ENCODE measurements around the gene PRSS27. TPM values are rescaled to one million over a fixed set of nuclear protein-coding genes. Genes with fewer than 3 reads are reported as not detected.

PRSS27 gene
- total RNA-seq, 1 donor from 2014 or later = 1.8 TPM

- no peak for TF ChIP-seq CTCF (IDR thresholded peaks at IDR 0.05)
- POLR2A ChIA-PET = interaction anchor here (1.1 kb wide), 1 partner anchor 63 kb away, joined by 3 read pairs; the partner anchor contains the start of gene KCTD5
- no peaks in the 10 kb centered on the region for H3K36me3 Mint-ChIP-seq (ENCODE audit: low read depth)
- DNase-seq (no peak), ATAC-seq (ENCODE audit: low read depth) (no peak)
- no peaks in the 10 kb centered on the region for H3K9me3 Mint-ChIP-seq
- no peaks in the 10 kb centered on the region for H3K4me1 Mint-ChIP-seq
- CTCF ChIA-PET = no interaction called here
- H3K27ac Mint-ChIP-seq = no peak overlapping the region
- intact Hi-C loops (cut with micrococcal nuclease) = no loop called here
- no peaks in the 10 kb centered on the region for H3K27me3 Mint-ChIP-seq
- H3K4me3 Mint-ChIP-seq = no peak overlapping the region
Observed at GRCh38 chr16:2745116-2745890, 25.3 kb upstream of the PRSS27 start.

- Mint-ChIP-seq H3K9me3 (no peaks in the 10 kb centered on the region), H3K27me3 (no peaks in the 10 kb centered on the region), H3K4me1 (no peaks in the 10 kb centered on the region), H3K27ac (no peak overlapping the region), H3K36me3 (ENCODE audit: low read depth) (no peaks in the 10 kb centered on the region), H3K4me3 (no peak overlapping the region)
- intact Hi-C loops (cut with micrococcal nuclease) = no loop called here
- TF ChIP-seq CTCF (IDR thresholded peaks at IDR 0.05) = no peak
- ChIA-PET POLR2A (no interaction called here), CTCF (no interaction called here)
- ATAC-seq (ENCODE audit: low read depth) (no peak), DNase-seq (no peak)
Observed at GRCh38 chr16:2744711-2745110, 24.7 kb upstream of the PRSS27 start.

- CTCF ChIA-PET = no interaction called here
- ATAC-seq (ENCODE audit: low read depth) (no peak), DNase-seq (no peak)
- Mint-ChIP-seq H3K9me3 (no peaks in the 10 kb centered on the region), H3K4me3 (no peak overlapping the region), H3K27me3 (no peaks in the 10 kb centered on the region), H3K27ac (no peak overlapping the region), H3K4me1 (no peaks in the 10 kb centered on the region), H3K36me3 (ENCODE audit: low read depth) (no peaks in the 10 kb centered on the region)
- TF ChIP-seq CTCF (IDR thresholded peaks at IDR 0.05) = no peak
- intact Hi-C loops (cut with micrococcal nuclease) = no loop called here
- POLR2A ChIA-PET = no interaction called here
Observed at GRCh38 chr16:2743007-2743810, 23.2 kb upstream of the PRSS27 start.

DNA sequence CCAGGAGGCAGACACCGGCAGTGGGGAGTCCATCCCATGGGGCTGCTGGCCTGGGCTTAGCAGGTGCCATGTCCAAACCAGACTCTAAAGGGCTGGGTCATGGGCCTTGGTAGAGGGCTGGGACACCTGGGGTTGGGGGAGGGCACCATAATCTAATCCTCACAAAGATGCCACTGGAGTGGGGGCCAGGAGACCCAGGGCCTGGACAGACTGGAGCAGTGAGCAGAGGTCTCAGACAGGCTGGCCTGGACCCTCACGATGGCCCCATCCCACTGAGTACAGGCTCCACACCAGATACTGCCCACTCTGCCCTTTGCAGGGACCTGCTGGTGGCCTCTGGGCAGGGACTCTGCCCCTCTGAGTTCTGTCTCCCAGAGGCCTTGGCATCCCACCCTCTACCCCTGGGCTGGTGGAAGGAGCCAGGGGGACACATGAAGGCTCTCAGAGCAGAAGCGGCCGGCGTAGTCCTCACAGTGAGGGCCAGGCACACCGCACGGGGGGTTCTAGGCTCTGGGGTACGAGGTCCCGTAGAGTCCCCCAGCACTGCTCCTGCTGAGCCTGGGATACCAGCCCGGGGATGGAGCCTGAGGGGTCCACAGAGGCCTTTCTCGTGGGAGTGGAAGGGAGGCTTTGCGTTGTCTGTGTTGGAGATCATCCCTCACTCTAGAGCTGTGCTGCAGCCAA lies 22.4 kb upstream of the PRSS27 start:
- Mint-ChIP-seq H3K9me3 (no peaks in the 10 kb centered on the region), H3K27ac (no peak overlapping the region), H3K36me3 (ENCODE audit: low read depth) (no peaks in the 10 kb centered on the region), H3K4me1 (no peaks in the 10 kb centered on the region), H3K27me3 (no peaks in the 10 kb centered on the region), H3K4me3 (no peak overlapping the region)
- ChIA-PET CTCF (no interaction called here), POLR2A (no interaction called here)
- intact Hi-C loops (cut with micrococcal nuclease) = no loop called here
- no peak for TF ChIP-seq CTCF (IDR thresholded peaks at IDR 0.05)
- ATAC-seq (ENCODE audit: low read depth) (no peak), DNase-seq (no peak)

DNA sequence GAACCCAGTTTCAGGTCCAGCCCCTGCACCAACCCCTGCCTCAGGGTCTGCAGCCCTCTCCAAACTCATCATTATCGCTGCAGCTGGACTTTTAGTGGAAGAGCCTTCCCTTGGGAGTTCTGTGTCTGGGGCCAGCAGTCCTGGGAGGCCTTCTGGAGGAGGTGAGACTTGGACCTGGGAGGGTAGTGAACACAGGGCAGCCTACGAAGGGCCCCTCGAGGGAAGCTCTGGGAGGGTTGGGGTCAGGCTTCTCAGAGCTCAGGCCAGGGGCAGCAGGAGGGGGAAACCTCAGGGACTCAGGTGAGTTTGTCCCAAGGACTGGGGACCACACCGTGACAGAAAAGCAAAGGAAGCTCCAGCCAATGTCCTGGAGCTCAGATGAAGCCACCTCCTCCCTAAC lies 21.1 kb upstream of the PRSS27 start:
- ChIA-PET POLR2A (interaction anchor here (0.7 kb wide), 1 partner anchor 531 kb away, joined by 3 read pairs; no protein-coding TSS in a partner anchor), CTCF (no interaction called here)
- no peak for TF ChIP-seq CTCF (IDR thresholded peaks at IDR 0.05)
- H3K27ac Mint-ChIP-seq = no peak overlapping the region
- no peak overlapping the region for H3K4me3 Mint-ChIP-seq
- DNase-seq (no peak), ATAC-seq (ENCODE audit: low read depth) (no peak)
- intact Hi-C loops (cut with micrococcal nuclease) = no loop called here
- no peaks in the 10 kb centered on the region for H3K4me1 Mint-ChIP-seq
- H3K36me3 Mint-ChIP-seq (ENCODE audit: low read depth) = no peaks in the 10 kb centered on the region
- no peaks in the 10 kb centered on the region for H3K9me3 Mint-ChIP-seq
- no peaks in the 10 kb centered on the region for H3K27me3 Mint-ChIP-seq
